Neutrophil (primary cell): ENCODE results near the gene AVEN.

ENCODE experiments used
- H3K27ac ChIP-seq: fragments of 200-600 bp; sonication (generic); 2 replicates; pipeline ENCODE4 v1.5.1; 2016; ENCODE audit warnings: mild to moderate bottlenecking, moderate library complexity
- H3K27me3 ChIP-seq: fragments of 200-600 bp; sonication (generic); 2 replicates; pipeline ENCODE4 v1.6.0; 2016; ENCODE audit warnings: mild to moderate bottlenecking
- H3K36me3 ChIP-seq: fragments of 200-600 bp; sonication (generic); 2 replicates; pipeline ENCODE4 v1.5.1; 2017
- H3K4me1 ChIP-seq, 2 experiments: fragments of 200-600 bp in 1 of 2; sonication (generic) in 1 of 2; 1 replicate in 1 of 2; 2 replicates in 1 of 2; pipeline versions ENCODE4 v1.5.1 to v1.6.1; 2013 to 2016; ENCODE audit warnings: low read depth in 1 of 2, low read length in 1 of 2, mild to moderate bottlenecking in 1 of 2, moderate library complexity in 1 of 2; ENCODE audit not compliant: control insufficient read depth in 1 of 2, insufficient read depth in 1 of 2
- H3K4me3 ChIP-seq, 2 experiments: fragments of 200-600 bp in 1 of 2; sonication (generic) in 1 of 2; 1 replicate in 1 of 2; 2 replicates in 1 of 2; pipeline ENCODE4 v1.5.1; 2013 to 2016; ENCODE audit warnings: low read depth in 1 of 2, low read length in 1 of 2, mild to moderate bottlenecking in 1 of 2, moderate library complexity in 1 of 2
- H3K9me3 ChIP-seq: fragments of 200-600 bp; sonication (generic); 2 replicates; pipeline ENCODE4 v1.5.1; 2016
- CTCF ChIP-seq: fragments of 200-600 bp; sonication (generic); IDR thresholded peaks from 2 replicates; pipeline ENCODE4 v1.5.1; 2016; ENCODE audit warnings: antibody characterized with exemption

Gene AVEN

GRCh38 chr15:33859992-33860545 is 178.9 kb downstream of the AVEN start:
- no peak overlapping the region for H3K4me3 ChIP-seq
- H3K27me3 ChIP-seq: no peaks in the 10 kb centered on the region
- H3K9me3 ChIP-seq: no peaks in the 10 kb centered on the region
- H3K36me3 ChIP-seq: no peaks in the 10 kb centered on the region
- H3K4me1 ChIP-seq: no peaks in the 10 kb centered on the region
- TF ChIP-seq CTCF: no peak
- H3K27ac ChIP-seq: no peak overlapping the region

GRCh38 chr15:33858836-33859235 is 180.2 kb downstream of the AVEN start:
- Histone ChIP-seq H3K4me3 (no peak overlapping the region), H3K27ac (no peak overlapping the region), H3K36me3 (no peaks in the 10 kb centered on the region), H3K27me3 (no peaks in the 10 kb centered on the region), H3K9me3 (no peaks in the 10 kb centered on the region), H3K4me1 (no peaks in the 10 kb centered on the region)
- TF ChIP-seq CTCF: no peak

- Histone ChIP-seq H3K9me3 (no peaks in the 10 kb centered on the region), H3K27ac (no peak overlapping the region), H3K4me3 (no peak overlapping the region), H3K36me3 (no peaks in the 10 kb centered on the region), H3K4me1 (no peaks in the 10 kb centered on the region), H3K27me3 (no peaks in the 10 kb centered on the region)
- no peak for TF ChIP-seq CTCF
Measured at GRCh38 chr15:33857726-33858125, 181.3 kb downstream of the AVEN start.

DNA sequence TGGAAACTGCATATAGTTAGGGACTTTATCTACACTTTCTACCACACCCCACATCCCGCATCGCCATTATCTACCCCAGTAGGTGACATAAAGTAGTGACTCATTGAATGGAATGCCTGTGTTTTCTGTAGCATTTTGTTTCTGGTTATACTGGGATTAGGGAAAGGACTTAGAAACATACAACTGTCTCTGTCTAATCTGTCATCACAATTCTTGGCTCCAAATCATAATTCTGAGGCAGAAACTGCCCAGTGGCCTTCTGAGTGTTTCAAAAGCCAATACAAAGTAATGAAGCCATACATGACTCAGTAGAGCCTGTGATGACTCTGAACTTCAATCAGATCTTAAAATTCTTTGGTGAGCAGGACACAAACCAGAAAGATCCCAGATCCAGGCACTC is 186.4 kb downstream of the AVEN start:
- H3K27ac ChIP-seq: no peak overlapping the region
- H3K27me3 ChIP-seq: peaks cover 6% of the 10 kb centered on the region
- TF ChIP-seq CTCF: no peak
- no peaks in the 10 kb centered on the region for H3K9me3 ChIP-seq
- no peaks in the 10 kb centered on the region for H3K4me1 ChIP-seq
- H3K4me3 ChIP-seq: no peak overlapping the region
- H3K36me3 ChIP-seq: no peaks in the 10 kb centered on the region

DNA sequence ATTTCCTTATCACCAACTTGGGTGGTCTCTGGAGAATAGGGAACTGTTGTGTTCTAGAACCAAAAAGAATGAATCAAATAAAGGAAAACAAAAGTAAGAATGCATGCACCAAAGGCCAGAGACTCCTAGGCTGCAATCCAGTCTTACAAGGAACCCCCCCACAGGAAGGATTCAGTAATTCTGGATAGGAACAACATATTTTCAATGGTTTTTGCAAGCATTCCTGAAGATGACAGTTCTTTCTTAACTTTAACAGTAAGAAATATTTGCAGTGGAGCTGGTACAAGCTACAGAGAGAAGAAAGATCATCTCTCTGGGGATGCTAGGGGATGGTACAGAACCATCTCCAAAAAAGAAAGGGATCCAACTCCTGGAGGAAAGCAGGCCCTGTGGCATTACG is 186.9 kb downstream of the AVEN start:
- Histone ChIP-seq H3K27me3 (peaks cover 6% of the 10 kb centered on the region), H3K36me3 (no peaks in the 10 kb centered on the region), H3K27ac (no peak overlapping the region), H3K4me3 (no peak overlapping the region), H3K9me3 (no peaks in the 10 kb centered on the region), H3K4me1 (no peaks in the 10 kb centered on the region)
- TF ChIP-seq CTCF: no peak

GRCh38 chr15:33851079-33851478 is 187.9 kb downstream of the AVEN start:
- no peaks in the 10 kb centered on the region for H3K9me3 ChIP-seq
- no peak for TF ChIP-seq CTCF

More at GRCh38 chr15:33851079-33851478, 187.9 kb downstream of the AVEN start:
- Histone ChIP-seq H3K36me3 (no peaks in the 10 kb centered on the region), H3K27me3 (peaks cover 6% of the 10 kb centered on the region), H3K4me1 (no peaks in the 10 kb centered on the region), H3K4me3 (no peak overlapping the region), H3K27ac (no peak overlapping the region)
